Activated T-helper 1 cell treated with anti-CD3 and anti-CD28 coated beads, Interleukin-12 subunit alpha, Interleukin-12 subunit beta, Interleukin-2, Interleukin-4 antibody, amounts not matched to agents 30 ng/mL and 10 ng/mL and 1 ng/mL, durations not matched to agents 14 hours and 24 hours and 36 hours (primary cell): Measurements from ENCODE around the gene CELF4. TPM values are rescaled to one million over a fixed set of nuclear protein-coding genes. Genes with fewer than 3 reads are reported as not detected.

Experiments
- DNase-seq: peaks from one replicate; pipeline ENCODE4 v3.0.0; 2021; ENCODE audit warnings: low spot score
- H3K27ac Mint-ChIP-seq: one replicate; pipeline ENCODE4 v1.8.0; 2021; ENCODE audit warnings: mild to moderate bottlenecking, mixed read lengths
- H3K27me3 Mint-ChIP-seq: one replicate; pipeline ENCODE4 v1.8.0; 2022; ENCODE audit warnings: mild to moderate bottlenecking, moderate library complexity, mixed read lengths; ENCODE audit not compliant: insufficient read depth
- H3K36me3 Mint-ChIP-seq: one replicate; pipeline ENCODE4 v1.8.0; 2021; ENCODE audit warnings: low read depth, mixed read lengths
- H3K4me1 Mint-ChIP-seq: one replicate; pipeline ENCODE4 v1.8.0; 2021; ENCODE audit warnings: low read depth, mixed read lengths
- H3K4me3 Mint-ChIP-seq: one replicate; pipeline ENCODE4 v1.8.0; 2021; ENCODE audit warnings: mild to moderate bottlenecking, moderate library complexity, mixed read lengths
- H3K9me3 Mint-ChIP-seq: one replicate; pipeline ENCODE4 v1.8.0; 2021; ENCODE audit warnings: mixed read lengths
- intact Hi-C: fragments of 100-400 bp; cut with micrococcal nuclease; formaldehyde crosslinking; loops from one replicate; pipeline ENCODE4 v1.15.1; 2024
- total RNA-seq: library from RNA; stranded (reverse); gene quantifications from 2 replicates; pipeline ENCODE4 v1.2.3, GENCODE V29; 2022

CELF4 gene
- total RNA-seq, result not detected in 2 replicates

DNA sequence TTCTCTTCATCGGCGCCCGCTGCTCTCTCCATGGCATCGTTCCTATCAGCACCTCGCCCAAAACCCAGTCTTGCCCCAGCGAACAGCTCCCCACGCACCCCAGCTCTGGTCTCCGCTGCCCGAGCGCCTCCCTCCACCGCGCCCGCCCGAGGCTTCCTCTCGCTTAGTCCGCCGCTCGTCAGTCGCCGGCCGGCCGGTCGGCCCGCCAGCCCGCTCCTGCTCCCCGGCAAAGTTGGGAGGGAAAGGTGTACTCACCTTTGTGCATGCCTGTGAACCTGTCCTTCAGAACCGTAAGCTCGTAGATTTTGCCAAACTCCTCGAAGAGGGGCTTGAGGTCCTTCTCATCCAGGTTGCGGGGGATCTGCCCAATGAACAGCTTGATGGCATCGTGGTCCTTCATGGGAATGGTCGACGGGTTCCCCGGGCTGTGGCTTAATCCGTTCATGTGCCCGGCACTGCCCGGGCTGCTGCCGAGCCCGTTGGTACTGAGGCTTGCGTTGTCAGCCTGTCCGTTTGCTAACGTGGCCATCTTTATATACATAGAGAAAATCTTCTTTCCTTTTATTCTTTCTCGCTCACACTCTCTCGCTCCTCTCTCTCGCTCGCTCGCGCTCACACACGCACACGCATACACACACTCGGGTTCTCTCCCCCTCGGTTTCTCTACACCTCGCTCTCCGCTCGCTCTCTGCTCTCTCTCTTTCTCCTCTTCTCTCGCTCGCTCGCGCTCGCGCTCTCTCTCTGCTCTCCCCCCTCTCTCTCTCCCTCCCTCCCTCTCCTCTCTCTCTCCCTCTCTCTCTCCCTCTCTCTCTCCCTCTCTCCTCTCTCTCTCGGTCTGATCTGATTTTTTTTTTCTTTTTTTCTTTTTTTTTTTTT lies at the start of gene CELF4:
TSS of gene CELF4 (minus strand) at position 698 of the 876 bp plus-strand sequence.
- DNase-seq, result no peak
- Mint-ChIP-seq H3K4me3 (peak within 1 kb of the TSS; percentile 59), H3K36me3 (no peaks in the 10 kb centered on the region), H3K27me3 (peaks cover 55% of the 10 kb centered on the region), H3K4me1 (no peaks in the 10 kb centered on the region), H3K9me3 (no peaks in the 10 kb centered on the region), H3K27ac (peak within 1 kb of the TSS; percentile 58)
- intact Hi-C loops, result no loop called here

- H3K27ac Mint-ChIP-seq, result no peak overlapping the region
- H3K27me3 Mint-ChIP-seq, result no peaks in the 10 kb centered on the region
- no peaks in the 10 kb centered on the region for H3K9me3 Mint-ChIP-seq
- H3K4me3 Mint-ChIP-seq, result no peak overlapping the region
- intact Hi-C loops, result no loop called here
- no peaks in the 10 kb centered on the region for H3K4me1 Mint-ChIP-seq
- no peaks in the 10 kb centered on the region for H3K36me3 Mint-ChIP-seq
- no peak for DNase-seq
Measured at GRCh38 chr18:37613253-37613565, 47.6 kb upstream of the CELF4 start.

- H3K36me3 Mint-ChIP-seq, result no peaks in the 10 kb centered on the region
- intact Hi-C loops, result no loop called here
- H3K4me3 Mint-ChIP-seq, result no peak overlapping the region
- no peaks in the 10 kb centered on the region for H3K27me3 Mint-ChIP-seq
- no peaks in the 10 kb centered on the region for H3K9me3 Mint-ChIP-seq
- H3K27ac Mint-ChIP-seq, result no peak overlapping the region
- no peaks in the 10 kb centered on the region for H3K4me1 Mint-ChIP-seq
- DNase-seq, result no peak
Measured at GRCh38 chr18:37612524-37613252, 47.1 kb upstream of the CELF4 start.

- H3K27me3 Mint-ChIP-seq, result no peaks in the 10 kb centered on the region
- intact Hi-C loops, result no loop called here
Measured at GRCh38 chr18:37611614-37612279, 46.1 kb upstream of the CELF4 start.

GRCh38 chr18:37608876-37609275 lies 43.3 kb upstream of the CELF4 start:
- no peaks in the 10 kb centered on the region for H3K27me3 Mint-ChIP-seq
- no peaks in the 10 kb centered on the region for H3K4me1 Mint-ChIP-seq
- no peak for DNase-seq
- H3K9me3 Mint-ChIP-seq, result no peaks in the 10 kb centered on the region
- no peaks in the 10 kb centered on the region for H3K36me3 Mint-ChIP-seq
- intact Hi-C loops, result no loop called here
- H3K4me3 Mint-ChIP-seq, result no peak overlapping the region
- H3K27ac Mint-ChIP-seq, result no peak overlapping the region

More at GRCh38 chr18:37611614-37612279, 46.1 kb upstream of the CELF4 start:
- Mint-ChIP-seq H3K4me1 (no peaks in the 10 kb centered on the region), H3K4me3 (no peak overlapping the region), H3K36me3 (no peaks in the 10 kb centered on the region), H3K27ac (no peak overlapping the region), H3K9me3 (no peaks in the 10 kb centered on the region)
- no peak for DNase-seq

GRCh38 chr18:37607281-37607680 lies 41.7 kb upstream of the CELF4 start:
- H3K27me3 Mint-ChIP-seq, result no peaks in the 10 kb centered on the region
- no peaks in the 10 kb centered on the region for H3K9me3 Mint-ChIP-seq
- DNase-seq, result no peak
- H3K4me1 Mint-ChIP-seq, result no peaks in the 10 kb centered on the region
- intact Hi-C loops, result no loop called here
- H3K4me3 Mint-ChIP-seq, result no peak overlapping the region
- no peak overlapping the region for H3K27ac Mint-ChIP-seq
- H3K36me3 Mint-ChIP-seq, result no peaks in the 10 kb centered on the region

- DNase-seq, result no peak
- intact Hi-C loops, result no loop called here
- Mint-ChIP-seq H3K4me3 (no peak overlapping the region), H3K4me1 (no peaks in the 10 kb centered on the region), H3K27me3 (no peaks in the 10 kb centered on the region), H3K9me3 (no peaks in the 10 kb centered on the region), H3K27ac (no peak overlapping the region), H3K36me3 (no peaks in the 10 kb centered on the region)
Measured at GRCh38 chr18:37604032-37604431, 38.4 kb upstream of the CELF4 start.

- no peak overlapping the region for H3K4me3 Mint-ChIP-seq
- DNase-seq, result no peak
- intact Hi-C loops, result loop anchor here (5.0 kb wide), 1 partner anchor 942 kb away; no protein-coding TSS in a partner anchor
- no peaks in the 10 kb centered on the region for H3K36me3 Mint-ChIP-seq
- no peak overlapping the region for H3K27ac Mint-ChIP-seq
- no peaks in the 10 kb centered on the region for H3K27me3 Mint-ChIP-seq
- H3K9me3 Mint-ChIP-seq, result no peaks in the 10 kb centered on the region
- no peaks in the 10 kb centered on the region for H3K4me1 Mint-ChIP-seq
Measured at GRCh38 chr18:37598966-37599896, 33.6 kb upstream of the CELF4 start.

DNA sequence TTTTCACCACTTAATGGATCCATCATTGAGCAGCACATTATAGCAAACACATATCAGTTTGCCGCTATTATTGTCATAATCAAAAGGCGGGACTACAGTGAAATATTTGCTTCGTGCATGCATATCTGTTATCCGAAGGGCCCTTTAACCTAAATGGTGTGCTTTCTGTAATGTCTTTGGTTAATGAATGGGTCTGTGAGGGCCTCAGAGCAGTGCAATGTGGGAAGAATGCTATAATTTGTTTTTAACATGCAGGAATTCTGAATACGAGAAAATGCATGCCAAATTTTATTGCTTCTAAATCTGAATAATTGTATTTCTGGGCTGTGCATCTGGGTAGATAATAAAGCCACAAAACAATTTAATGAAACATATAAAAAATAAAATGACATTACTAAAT lies 32.8 kb upstream of the CELF4 start:
- intact Hi-C loops, result loop anchor here (5.0 kb wide), 1 partner anchor 941 kb away; no protein-coding TSS in a partner anchor
- Mint-ChIP-seq H3K4me3 (no peak overlapping the region), H3K27ac (no peak overlapping the region), H3K9me3 (no peaks in the 10 kb centered on the region), H3K27me3 (no peaks in the 10 kb centered on the region), H3K4me1 (no peaks in the 10 kb centered on the region), H3K36me3 (no peaks in the 10 kb centered on the region)
- no peak for DNase-seq

- Mint-ChIP-seq H3K4me3 (no peak overlapping the region), H3K27ac (no peak overlapping the region), H3K36me3 (no peaks in the 10 kb centered on the region), H3K27me3 (no peaks in the 10 kb centered on the region), H3K4me1 (no peaks in the 10 kb centered on the region), H3K9me3 (no peaks in the 10 kb centered on the region)
- no peak for DNase-seq
- intact Hi-C loops, result no loop called here
Measured at GRCh38 chr18:37590346-37590745, 24.7 kb upstream of the CELF4 start.

DNA sequence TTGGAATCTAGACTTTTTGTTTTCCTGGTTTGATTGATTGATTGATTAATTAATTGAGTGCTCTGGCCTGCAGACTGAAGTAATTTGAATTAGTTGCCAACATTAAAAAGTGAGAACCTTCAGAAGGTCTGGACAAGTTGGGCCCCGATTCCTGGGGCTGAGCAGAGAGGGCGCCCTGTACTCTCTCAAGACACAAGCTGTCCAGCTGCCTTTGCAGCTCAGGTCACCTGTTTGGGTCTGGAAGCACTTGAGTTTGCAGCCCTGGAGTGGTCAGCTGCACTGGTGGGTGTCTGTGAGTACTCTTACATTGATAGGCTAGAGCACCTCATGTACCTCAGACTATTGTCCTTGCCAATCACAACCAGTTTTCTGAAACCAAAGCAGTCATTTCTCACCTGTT lies 22.7 kb upstream of the CELF4 start:
- intact Hi-C loops, result no loop called here

GRCh38 chr18:37586656-37587225 lies 21.1 kb upstream of the CELF4 start:
- no peak overlapping the region for H3K4me3 Mint-ChIP-seq
- H3K4me1 Mint-ChIP-seq, result no peaks in the 10 kb centered on the region

More for the DNA sequence above, 22.7 kb upstream of the CELF4 start:
- Mint-ChIP-seq H3K9me3 (no peaks in the 10 kb centered on the region), H3K4me3 (no peak overlapping the region), H3K27ac (no peak overlapping the region), H3K4me1 (no peaks in the 10 kb centered on the region), H3K27me3 (no peaks in the 10 kb centered on the region), H3K36me3 (no peaks in the 10 kb centered on the region)
- no peak for DNase-seq

More at GRCh38 chr18:37586656-37587225, 21.1 kb upstream of the CELF4 start:
- Mint-ChIP-seq H3K9me3 (no peaks in the 10 kb centered on the region), H3K27me3 (no peaks in the 10 kb centered on the region), H3K27ac (no peak overlapping the region), H3K36me3 (no peaks in the 10 kb centered on the region)
- intact Hi-C loops, result no loop called here
- no peak for DNase-seq
